Hematopoietic multipotent progenitor cell treated with erythropoietin and hydrocortisone succinate and interleukin-3 and kit ligand, for 6 days (in vitro differentiated cells): ENCODE results near the gene SMIM12.
"Not testable (repeated sequence)": the region's sequence is repeated elsewhere in the genome, so short reads cannot be mapped to it uniquely, and the experiment has no call there.

Experiments
- DNase-seq: peaks from one replicate; pipeline ENCODE4 v3.0.0-alpha.2; 2015

Gene SMIM12

DNA sequence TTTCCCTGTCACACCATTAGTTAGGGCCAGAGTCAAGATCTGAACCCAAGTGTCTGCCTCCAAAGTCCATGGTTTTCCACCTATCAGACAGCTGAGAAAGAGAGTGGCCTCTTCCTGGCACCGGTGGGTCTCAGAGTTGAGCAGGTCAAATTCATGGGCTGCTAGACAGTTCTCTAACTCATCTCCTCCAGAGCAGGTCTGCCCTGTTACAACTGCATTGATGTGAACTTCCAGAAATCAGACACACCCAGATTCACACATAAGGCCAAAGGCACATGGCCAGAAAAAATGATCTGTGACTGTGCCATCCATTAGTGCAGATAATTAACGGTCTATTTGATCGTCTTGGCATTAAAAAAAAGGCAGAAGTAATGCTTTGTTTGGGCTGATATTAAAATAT, 17.5 kb downstream of the SMIM12 start:
- DNase-seq, result no peak

GRCh38 chr1:34840426-34840825, 19.1 kb downstream of the SMIM12 start:
- no peak for DNase-seq

DNA sequence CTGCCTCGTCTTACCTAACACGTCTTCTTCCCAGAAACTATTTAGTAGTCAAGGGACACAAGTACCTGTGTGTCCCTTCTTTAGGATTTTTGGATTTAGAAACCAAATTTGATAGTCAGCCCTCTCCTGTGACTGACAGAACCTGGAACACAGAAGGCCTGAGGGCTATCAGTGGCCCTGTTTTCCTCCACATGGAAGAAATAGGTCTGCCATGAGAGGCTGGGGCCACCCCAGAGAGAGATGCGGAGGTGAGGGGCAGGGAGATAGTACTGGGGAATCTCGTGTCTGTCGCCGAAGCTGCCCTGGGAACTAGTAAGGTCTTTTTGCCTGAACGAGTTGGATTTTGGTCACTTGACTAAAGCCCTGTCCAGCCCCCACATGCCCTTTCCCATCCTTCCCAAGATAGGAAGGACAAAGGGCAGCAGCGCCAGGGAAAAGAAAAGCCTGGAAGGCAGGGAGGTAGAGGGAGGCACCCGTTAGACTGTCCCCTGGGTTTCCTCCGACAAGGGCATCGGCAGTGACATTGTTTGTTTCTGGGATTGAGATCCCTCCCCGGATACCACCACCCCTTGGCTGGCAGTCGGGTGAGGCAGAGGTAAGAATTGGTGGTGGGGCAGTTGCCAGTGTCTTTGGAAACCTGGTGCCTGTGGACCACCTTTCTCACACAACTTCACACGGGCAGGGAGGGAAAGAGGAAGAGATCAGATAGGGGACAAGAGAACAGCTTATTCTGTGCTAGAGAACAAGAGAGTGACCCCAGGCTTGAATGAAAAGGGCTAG, 19.8 kb downstream of the SMIM12 start:
- no peak for DNase-seq

- DNase-seq, result peak; percentile 62
These were observed 25.8 kb downstream of the SMIM12 start for GRCh38 chr1:34833711-34834110.

DNA sequence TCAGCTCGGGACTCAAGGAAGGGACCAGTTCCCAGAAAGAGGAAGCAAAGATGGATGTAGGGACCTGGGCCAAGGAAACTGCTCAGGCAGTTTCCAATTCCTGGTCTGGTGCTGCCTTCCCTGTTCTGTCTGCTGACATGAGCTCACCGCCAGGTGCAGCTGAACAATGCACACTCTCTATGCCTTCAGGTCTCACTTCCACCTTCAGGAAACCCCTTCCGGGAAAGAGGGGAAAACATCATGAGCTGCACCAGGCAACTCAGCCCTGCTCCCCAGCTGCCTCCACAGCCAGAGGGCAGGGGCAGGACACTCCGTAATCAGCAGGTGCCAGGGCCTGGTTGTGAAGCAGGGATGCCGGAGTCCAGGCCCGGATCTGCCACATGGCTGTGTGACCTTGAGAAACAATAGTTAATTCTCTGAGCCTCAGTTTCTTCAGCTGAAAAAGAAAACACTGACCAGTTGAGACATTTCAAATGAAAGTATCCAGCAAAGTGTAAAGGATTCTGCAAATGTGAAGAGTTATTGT, 27.8 kb downstream of the SMIM12 start:
- no peak for DNase-seq

DNA sequence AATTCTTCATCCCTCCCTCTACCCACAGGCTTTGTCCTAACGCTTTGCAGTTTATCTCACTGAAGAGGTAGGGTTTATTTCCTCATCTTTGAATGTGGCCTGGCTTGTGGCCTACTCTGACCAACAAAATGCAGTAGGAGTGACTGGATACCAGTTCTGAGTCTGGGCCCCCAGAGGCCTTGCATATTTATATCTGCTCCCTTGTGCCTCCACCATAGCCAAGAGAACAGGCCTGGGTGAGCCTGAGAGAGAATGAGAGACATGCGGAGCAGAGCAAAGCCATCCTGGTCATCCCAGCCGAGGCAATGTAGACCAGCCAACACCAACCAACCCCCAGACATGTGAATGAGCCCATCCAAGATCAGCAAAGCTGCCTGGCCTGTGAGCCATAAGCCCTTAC, 30.3 kb downstream of the SMIM12 start:
- peak; percentile 82 for DNase-seq

GRCh38 chr1:34828611-34829010, 30.9 kb downstream of the SMIM12 start:
- DNase-seq, result no peak

DNA sequence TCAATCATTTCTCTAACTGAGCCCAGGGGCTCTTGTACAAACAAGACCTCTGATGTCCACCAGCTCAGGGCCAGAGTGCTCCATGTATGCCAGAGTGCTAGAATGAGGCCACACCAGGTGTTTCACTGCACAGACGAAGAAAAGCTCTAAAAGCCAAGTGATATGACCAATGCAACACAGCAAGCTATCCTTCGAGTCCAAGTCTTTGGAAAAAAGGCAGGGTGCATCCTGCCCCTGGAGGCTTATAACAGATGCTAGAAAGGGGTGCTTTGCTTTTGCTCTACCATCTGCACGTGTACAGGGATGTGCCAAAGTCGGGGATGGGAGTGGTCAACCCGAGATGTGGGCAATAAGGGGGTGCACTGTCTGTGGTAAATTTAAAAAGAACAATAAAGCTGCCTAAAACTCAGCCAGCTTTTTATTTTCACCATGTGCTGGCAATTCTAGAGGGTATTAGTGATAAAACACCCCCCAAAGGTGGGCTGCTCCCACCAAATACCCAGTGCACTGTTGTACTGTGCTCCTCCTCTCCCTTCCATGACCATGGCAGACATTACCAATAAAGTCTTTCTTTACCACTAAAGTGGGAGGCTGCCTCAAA, 32.1 kb downstream of the SMIM12 start:
- DNase-seq, result no peak

DNA sequence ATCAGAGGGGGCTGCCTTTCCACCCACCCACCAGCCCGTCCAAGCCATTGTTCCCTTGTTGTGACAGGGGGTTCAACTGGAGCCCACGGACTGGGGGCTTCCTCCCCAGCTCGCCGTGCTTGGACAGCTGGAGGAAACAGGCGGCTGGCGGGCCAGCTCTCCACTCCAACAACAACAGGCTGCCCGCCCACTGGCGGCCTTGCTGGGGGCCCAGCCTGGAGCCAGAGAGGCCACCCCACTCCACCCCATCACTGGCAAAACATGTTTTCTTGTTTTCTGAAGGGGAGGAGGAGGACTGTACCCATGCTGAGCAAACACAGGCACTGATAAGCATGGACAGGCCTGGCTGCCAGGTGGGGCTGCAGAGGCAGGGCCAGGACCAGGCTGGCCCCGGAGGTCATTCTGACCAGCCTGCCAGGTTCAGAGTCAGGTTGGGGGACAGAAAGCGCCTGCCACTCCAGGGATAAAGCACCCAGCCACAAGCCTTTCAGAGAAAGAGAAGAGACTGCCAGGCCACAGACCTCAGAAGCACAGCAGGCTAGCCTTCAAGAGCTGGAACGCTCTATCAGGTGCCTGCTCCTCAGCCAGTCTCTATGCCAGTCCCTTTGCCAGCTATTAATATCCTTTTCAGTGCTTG, 34.0 kb downstream of the SMIM12 start:
- DNase-seq, result peak; percentile 30

DNA sequence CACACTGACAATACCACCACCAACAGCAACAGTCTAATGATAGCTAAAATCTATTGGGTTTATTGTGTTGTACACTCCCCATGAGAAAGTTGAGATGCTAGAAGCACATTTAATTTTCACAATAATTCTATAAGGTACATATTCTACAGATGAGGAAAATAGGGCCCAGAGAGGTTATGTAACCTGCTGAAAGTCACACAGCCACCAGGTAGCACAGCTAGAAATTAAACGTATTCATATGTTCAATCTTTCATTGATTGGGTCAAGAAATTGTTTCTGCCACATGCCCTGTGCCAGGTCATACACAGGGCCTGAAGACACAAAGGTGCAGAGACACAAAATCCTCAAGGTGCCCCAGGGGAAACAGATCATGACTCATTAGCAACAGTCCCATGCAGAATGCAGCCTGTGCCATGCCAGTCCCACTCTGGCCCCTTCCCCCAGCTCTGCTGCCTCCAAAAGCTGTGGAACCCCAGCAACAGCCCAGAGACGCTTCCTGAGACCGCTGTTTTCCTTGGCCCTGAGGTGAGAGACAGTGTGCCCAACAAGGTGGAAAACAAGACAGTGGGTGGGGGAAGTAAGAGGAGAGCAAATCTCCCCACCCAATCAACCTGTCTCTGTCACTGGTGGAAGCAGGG, 34.6 kb downstream of the SMIM12 start:
- DNase-seq, result no peak

GRCh38 chr1:34822202-34822601, 37.3 kb downstream of the SMIM12 start:
- DNase-seq, result no peak

GRCh38 chr1:34818862-34819261, 40.7 kb downstream of the SMIM12 start:
- DNase-seq, result not testable (repeated sequence)

- no peak for DNase-seq
These were observed 42.8 kb downstream of the SMIM12 start for GRCh38 chr1:34816778-34817177.

- DNase-seq, result no peak
These were observed 43.2 kb downstream of the SMIM12 start for GRCh38 chr1:34816332-34816731.

DNA sequence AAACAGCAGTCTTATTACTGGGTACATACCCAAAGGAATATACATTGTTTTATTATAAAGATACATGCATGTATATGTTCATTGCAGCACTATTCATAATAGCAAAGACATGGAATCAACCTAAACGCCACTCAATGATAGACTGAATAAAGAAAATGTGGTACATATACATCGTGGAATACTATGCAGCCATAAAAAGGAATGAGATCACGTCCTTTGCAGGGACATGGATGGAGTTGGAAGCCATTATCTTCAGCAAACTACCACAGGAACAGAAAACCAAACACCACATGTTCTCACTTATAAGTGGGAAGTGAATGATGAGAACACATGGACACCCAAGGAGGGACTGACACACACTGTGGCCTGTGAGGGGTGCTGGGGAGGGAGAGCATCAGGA, 48.8 kb downstream of the SMIM12 start:
- DNase-seq, result not testable (repeated sequence)

DNA sequence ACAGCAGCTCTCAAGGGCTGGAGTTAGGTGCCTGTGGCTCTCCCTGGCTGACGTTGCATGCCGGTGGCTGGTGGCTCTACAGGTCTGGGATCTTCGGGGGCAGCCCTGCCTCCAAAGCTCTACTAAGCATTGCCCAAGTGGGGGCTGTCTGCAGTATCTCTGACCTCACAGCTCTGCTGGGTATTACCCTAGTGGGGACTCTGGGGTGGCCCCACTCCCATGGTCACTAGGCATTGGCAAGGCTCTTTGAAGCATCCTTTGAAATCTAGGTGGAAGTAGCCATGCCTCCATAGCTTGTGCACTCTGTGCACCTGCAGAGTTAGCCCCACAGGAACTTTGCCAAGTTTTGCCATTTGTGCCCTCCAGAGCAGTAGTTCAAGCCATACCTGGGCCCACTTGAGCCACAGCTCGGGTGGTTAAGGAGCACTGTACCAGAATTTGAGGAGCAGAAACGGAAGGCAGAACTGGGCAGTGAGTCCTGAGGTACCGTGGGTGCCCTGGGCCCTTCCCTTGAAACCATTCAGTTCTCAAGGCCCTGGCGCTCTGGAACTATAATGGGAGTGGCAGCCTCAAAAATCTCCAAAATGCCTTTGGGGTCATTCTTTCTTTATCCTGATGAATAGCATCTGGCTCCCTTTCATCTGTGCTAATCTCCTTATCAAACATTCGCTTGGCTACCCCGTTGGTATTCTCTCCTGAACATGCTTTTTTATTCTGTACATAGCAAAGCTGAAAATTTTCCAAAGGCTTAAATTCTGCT, 51.3 kb downstream of the SMIM12 start:
- no peak for DNase-seq

DNA sequence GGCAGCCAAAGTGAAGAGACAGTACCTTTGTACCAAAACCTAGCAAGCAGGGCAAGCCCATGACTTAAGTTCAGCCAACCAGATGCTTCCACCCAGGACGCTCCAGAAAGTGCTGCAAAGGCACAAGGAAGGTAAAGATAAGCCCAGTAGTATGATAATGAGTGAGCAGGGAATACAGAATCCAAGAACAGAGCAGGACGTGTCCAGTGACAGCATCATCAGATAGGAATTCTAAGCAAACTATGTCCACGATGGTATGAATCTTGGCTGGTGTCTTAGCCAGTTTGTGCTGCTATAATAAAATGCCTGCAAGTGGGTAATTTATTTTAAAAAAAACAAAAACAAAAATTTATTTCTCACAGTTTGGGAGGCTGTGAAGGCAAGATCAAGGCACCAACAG, 53.2 kb downstream of the SMIM12 start:
- DNase-seq, result no peak

DNA sequence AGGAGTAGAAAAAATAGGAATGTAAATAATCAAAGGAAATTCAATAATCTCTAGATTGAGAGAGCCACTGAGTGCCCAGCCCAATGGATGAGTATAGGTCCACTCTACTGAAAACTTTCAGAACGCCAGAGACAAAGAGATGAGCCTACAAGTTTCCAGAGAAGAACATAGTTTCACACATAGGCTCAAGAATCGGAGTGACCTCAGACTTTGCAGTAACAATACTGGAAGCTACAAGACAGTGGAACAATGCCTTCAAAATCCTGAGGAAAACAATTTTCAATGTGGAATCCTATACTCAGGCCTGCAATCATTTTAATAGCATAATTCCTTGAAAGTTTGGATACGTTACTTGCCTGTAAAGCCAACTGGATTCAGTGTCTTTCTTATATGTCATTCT, 55.8 kb downstream of the SMIM12 start:
- DNase-seq, result no peak
